HG03460 (cell line): ENCODE results near the gene MACROD1.

Experiments
- ATAC-seq: cut with Tn5 transposase; IDR thresholded peaks from one replicate; pipeline ENCODE4 v1.9.1; 2021; ENCODE audit not compliant: unreplicated experiment

The MACROD1 gene

GRCh38 chr11:64094463-64095260, 71.3 kb downstream of the MACROD1 start:
- ATAC-seq: no peak

- no peak for ATAC-seq
These were observed 72.5 kb downstream of the MACROD1 start for GRCh38 chr11:64093233-64094039.

- no peak for ATAC-seq
These were observed 73.2 kb downstream of the MACROD1 start for GRCh38 chr11:64092761-64093136.

GRCh38 chr11:64092111-64092760, 73.7 kb downstream of the MACROD1 start:
- ATAC-seq: no peak

GRCh38 chr11:64090806-64091516, 75.0 kb downstream of the MACROD1 start:
- no peak for ATAC-seq

GRCh38 chr11:64089915-64090805, 75.8 kb downstream of the MACROD1 start:
- ATAC-seq: no peak

GRCh38 chr11:64089493-64089892, 76.4 kb downstream of the MACROD1 start:
- ATAC-seq: no peak

- ATAC-seq: no peak
These were observed 76.9 kb downstream of the MACROD1 start for GRCh38 chr11:64089027-64089360.

GRCh38 chr11:64088162-64089026, 77.5 kb downstream of the MACROD1 start:
- no peak for ATAC-seq

- ATAC-seq: no peak
These were observed 79.4 kb downstream of the MACROD1 start for GRCh38 chr11:64086258-64087123.

GRCh38 chr11:64085906-64086257, 80.0 kb downstream of the MACROD1 start:
- no peak for ATAC-seq

- no peak for ATAC-seq
These were observed 80.8 kb downstream of the MACROD1 start for GRCh38 chr11:64084951-64085710.

- ATAC-seq: no peak
These were observed 81.6 kb downstream of the MACROD1 start for GRCh38 chr11:64084146-64084950.

GRCh38 chr11:64083398-64084080, 82.4 kb downstream of the MACROD1 start:
- ATAC-seq: no peak

- ATAC-seq: no peak
These were observed 84.0 kb downstream of the MACROD1 start for GRCh38 chr11:64081745-64082442.

GRCh38 chr11:64080390-64080789, 85.5 kb downstream of the MACROD1 start:
- ATAC-seq: no peak
